Tibial artery (tissue), 4 donors: ENCODE measurements around the gene FRMD5.

Source experiments
- DNase-seq, 2 donors: peaks; one replicate each; pipeline ENCODE4 v3.0.0-alpha.2; 2019
- H3K27ac ChIP-seq, 2 donors: fragments of 200-600 bp; sonication (generic) in 1 of 2; 1 replicate in 1 of 2; 2 replicates in 1 of 2; pipeline ENCODE4 v1.5.1; 2018 to 2019; ENCODE audit warnings: mild to moderate bottlenecking in 1 of 2
- H3K27me3 ChIP-seq, 2 donors: fragments of 200-600 bp; sonication (generic) in 1 of 2; one replicate each; pipeline versions ENCODE4 v1.5.1 to v1.6.0; 2016 to 2019
- H3K36me3 ChIP-seq, 3 donors: fragments of 200-600 bp; sonication (generic) in 2 of 3; one replicate each; pipeline ENCODE4 v1.5.1; 2016 to 2019; ENCODE audit warnings: mild to moderate bottlenecking in 2 of 3
- H3K4me1 ChIP-seq, 4 donors: fragments of 200-600 bp; sonication (generic) in 2 of 4; 1 replicate in 3 of 4; 2 replicates in 1 of 4; pipeline ENCODE4 v1.5.1; 2016 to 2019
- H3K4me3 ChIP-seq, 2 donors: fragments of 200-600 bp; sonication (generic) in 1 of 2; 1 replicate in 1 of 2; 2 replicates in 1 of 2; pipeline ENCODE4 v1.5.1; 2018 to 2019; ENCODE audit warnings: mild to moderate bottlenecking in 2 of 2
- H3K9me3 ChIP-seq, 3 donors: fragments of 200-600 bp; sonication (generic) in 1 of 3; one replicate each; pipeline ENCODE4 v1.5.1; 2016 to 2019
- CTCF ChIP-seq, 2 experiments: fragments of 200-600 bp in 1 of 2; fragments of 450-650 bp in 1 of 2; IDR thresholded peaks; one replicate each; pipeline ENCODE4 v1.5.1; 2017 to 2019; ENCODE audit warnings: antibody characterized with exemption in 2 of 2, mild to moderate bottlenecking in 1 of 2, moderate library complexity in 1 of 2
- intact Hi-C: fragments of 100-400 bp; cut with DNase I; formaldehyde crosslinking; loops from one replicate; pipeline ENCODE4 v1.15.0; 2023; ENCODE audit warnings: low total_unique reads

FRMD5 gene

GRCh38 chr15:43893956-43894355 lies 301.1 kb downstream of the FRMD5 start:
- no peak for DNase-seq
- H3K9me3 ChIP-seq, result no peaks in the 10 kb centered on the region
- no peaks in the 10 kb centered on the region for H3K27me3 ChIP-seq
- intact Hi-C loops, result no loop called here
- no peaks in the 10 kb centered on the region for H3K4me1 ChIP-seq
- H3K27ac ChIP-seq, result no peak overlapping the region
- H3K36me3 ChIP-seq, result no peaks in the 10 kb centered on the region
- TF ChIP-seq CTCF (IDR thresholded peaks at IDR 0.05), result no peak
- H3K4me3 ChIP-seq, result no peak overlapping the region

- no peak overlapping the region for H3K27ac ChIP-seq
- H3K36me3 ChIP-seq, result no peaks in the 10 kb centered on the region
- TF ChIP-seq CTCF (IDR thresholded peaks at IDR 0.05), result no peak
- intact Hi-C loops, result no loop called here
- no peaks in the 10 kb centered on the region for H3K4me1 ChIP-seq
- no peaks in the 10 kb centered on the region for H3K9me3 ChIP-seq
- no peaks in the 10 kb centered on the region for H3K27me3 ChIP-seq
- H3K4me3 ChIP-seq, result no peak overlapping the region
- no peak for DNase-seq
Measured at GRCh38 chr15:43889042-43889441, 306.0 kb downstream of the FRMD5 start.

- Histone ChIP-seq H3K36me3 (no peaks in the 10 kb centered on the region), H3K4me1 (no peaks in the 10 kb centered on the region), H3K4me3 (no peak overlapping the region), H3K27me3 (no peaks in the 10 kb centered on the region), H3K27ac (no peak overlapping the region), H3K9me3 (no peaks in the 10 kb centered on the region)
- no peak for TF ChIP-seq CTCF (IDR thresholded peaks at IDR 0.05)
- no peak for DNase-seq
- intact Hi-C loops, result no loop called here
Measured at GRCh38 chr15:43887901-43888300, 307.2 kb downstream of the FRMD5 start.

GRCh38 chr15:43886558-43886957 lies 308.5 kb downstream of the FRMD5 start:
- Histone ChIP-seq H3K27me3 (no peaks in the 10 kb centered on the region), H3K4me1 (no peaks in the 10 kb centered on the region), H3K4me3 (no peak overlapping the region), H3K27ac (no peak overlapping the region), H3K36me3 (no peaks in the 10 kb centered on the region), H3K9me3 (no peaks in the 10 kb centered on the region)
- no peak for DNase-seq
- no peak for TF ChIP-seq CTCF (IDR thresholded peaks at IDR 0.05)
- intact Hi-C loops, result no loop called here

GRCh38 chr15:43883571-43883970 lies 311.5 kb downstream of the FRMD5 start:
- Histone ChIP-seq H3K4me1 (no peaks in the 10 kb centered on the region), H3K4me3 (no peak overlapping the region), H3K27me3 (no peaks in the 10 kb centered on the region), H3K9me3 (no peaks in the 10 kb centered on the region), H3K36me3 (no peaks in the 10 kb centered on the region), H3K27ac (no peak overlapping the region)
- no peak for TF ChIP-seq CTCF (IDR thresholded peaks at IDR 0.05)
- intact Hi-C loops, result no loop called here
- DNase-seq, result no peak

- Histone ChIP-seq H3K27ac (no peak overlapping the region), H3K27me3 (no peaks in the 10 kb centered on the region), H3K4me3 (no peak overlapping the region), H3K9me3 (no peaks in the 10 kb centered on the region), H3K36me3 (peaks cover 0 to 2% (median 0%) of the 10 kb centered on the region in 3 donors), H3K4me1 (no peaks in the 10 kb centered on the region)
- no peak for DNase-seq
- TF ChIP-seq CTCF (IDR thresholded peaks at IDR 0.05), result no peak
- intact Hi-C loops, result no loop called here
Measured at GRCh38 chr15:43881944-43882343, 313.1 kb downstream of the FRMD5 start.
